SU-DHL-6 (cell line): Measurements from ENCODE around the gene ST3GAL5.

Source experiments
- H2AFZ ChIP-seq: fragments of 200-600 bp; sonication (generic); 2 replicates; pipeline ENCODE4 v1.6.1; 2014; ENCODE audit warnings: low read depth, mild to moderate bottlenecking, moderate library complexity, mixed read lengths, antibody characterized with exemption, low read length; ENCODE audit not compliant: severe bottlenecking
- H3F3A ChIP-seq: fragments of 200-600 bp; shearing (Covaris generic); 2 replicates; pipeline ENCODE4 v1.6.0; 2016; ENCODE audit warnings: antibody characterized with exemption, mild to moderate bottlenecking; ENCODE audit not compliant: insufficient read depth
- H3K27ac ChIP-seq: fragments of 200-600 bp; sonication (generic); 2 replicates; pipeline ENCODE4 v1.5.1; 2016; ENCODE audit warnings: low read depth, mild to moderate bottlenecking, low read length, moderate library complexity, mixed read lengths
- H3K27me3 ChIP-seq: fragments of 200-600 bp; sonication (generic), shearing (Covaris generic); 2 replicates; pipeline ENCODE4 v1.6.0; 2014; ENCODE audit warnings: mild to moderate bottlenecking, low read length
- H3K36me3 ChIP-seq: fragments of 200-600 bp; sonication (generic); 2 replicates; pipeline ENCODE4 v1.6.1; 2014; ENCODE audit warnings: mild to moderate bottlenecking, low read length, mixed read lengths
- H3K4me2 ChIP-seq: fragments of 300-600, 200-600 bp; shearing (Covaris generic), sonication (generic); 2 replicates; pipeline ENCODE4 v1.6.0; 2014; ENCODE audit warnings: low read length, low read depth, mild to moderate bottlenecking; ENCODE audit not compliant: poor library complexity, severe bottlenecking
- H3K4me3 ChIP-seq: fragments of 200-600 bp; sonication (generic); 2 replicates; pipeline ENCODE4 v1.5.1; 2014; ENCODE audit warnings: antibody characterized with exemption, low read length, mild to moderate bottlenecking, mixed read lengths; ENCODE audit not compliant: insufficient read depth, poor library complexity, severe bottlenecking
- H3K79me2 ChIP-seq: fragments of 200-600 bp; sonication (generic); 2 replicates; pipeline ENCODE4 v1.6.1; 2014; ENCODE audit warnings: mild to moderate bottlenecking, low read length, moderate library complexity; ENCODE audit not compliant: insufficient read depth
- H3K9ac ChIP-seq: fragments of 200-600 bp; sonication (generic); 2 replicates; pipeline ENCODE4 v1.7.0; 2014; ENCODE audit warnings: mild to moderate bottlenecking, low read length
- H3K9me2 ChIP-seq: fragments of 200-600 bp; sonication (generic); replicated peaks from 2 replicates; pipeline ENCODE4 v1.6.1; 2014; ENCODE audit warnings: low read length; ENCODE audit not compliant: insufficient read depth
- H3K9me3 ChIP-seq: fragments of 200-600 bp; sonication (generic); 2 replicates; pipeline ENCODE4 v1.6.1; 2014; ENCODE audit warnings: low read length, mixed read lengths; ENCODE audit not compliant: insufficient read depth
- H4K20me1 ChIP-seq: fragments of 200-600 bp; sonication (generic); 2 replicates; pipeline ENCODE4 v1.6.1; 2014; ENCODE audit warnings: low read depth, mild to moderate bottlenecking, antibody characterized with exemption, low read length, moderate library complexity, mixed read lengths
- CTCF ChIP-seq: fragments of 200-600 bp; sonication (generic); IDR thresholded peaks from one replicate; pipeline ENCODE4 v1.5.1; 2017; ENCODE audit warnings: antibody characterized with exemption, mild to moderate bottlenecking, low read length, moderate library complexity; ENCODE audit not compliant: insufficient read depth, poor library complexity, severe bottlenecking
- EZH2phosphoT487 ChIP-seq: fragments of 200-600 bp; sonication (generic), shearing (Covaris generic); conservative IDR thresholded peaks from 2 replicates; pipeline ENCODE4 v1.6.1; 2018; ENCODE audit warnings: mild to moderate bottlenecking, antibody characterized with exemption, low read length, moderate library complexity, mixed read lengths

The ST3GAL5 gene

GRCh38 chr2:85905187-85905666 lies 16.4 kb upstream of the ST3GAL5 start:
- Histone ChIP-seq H4K20me1 (no peaks in the 10 kb centered on the region), H3K4me3 (no peak overlapping the region), H3K79me2 (no peaks in the 10 kb centered on the region), H3K9ac (no peak overlapping the region), H3K27me3 (no peaks in the 10 kb centered on the region), H3K36me3 (no peaks in the 10 kb centered on the region), H3K27ac (no peak overlapping the region), H3K9me3 (no peaks in the 10 kb centered on the region), H2AFZ (no peak overlapping the region), H3F3A (no peaks in the 10 kb centered on the region), H3K9me2 (no peaks in the 10 kb centered on the region), H3K4me2 (no peak overlapping the region)
- TF ChIP-seq EZH2phosphoT487 (no peak), CTCF (no peak)

- TF ChIP-seq EZH2phosphoT487 (no peak), CTCF (no peak)
- Histone ChIP-seq H3K9ac (no peak overlapping the region), H3K4me2 (no peak overlapping the region), H3K9me3 (no peaks in the 10 kb centered on the region), H3K27ac (no peak overlapping the region), H2AFZ (no peak overlapping the region), H3K4me3 (no peak overlapping the region), H3K36me3 (no peaks in the 10 kb centered on the region), H4K20me1 (no peaks in the 10 kb centered on the region), H3K79me2 (no peaks in the 10 kb centered on the region), H3F3A (no peaks in the 10 kb centered on the region), H3K27me3 (no peaks in the 10 kb centered on the region), H3K9me2 (no peaks in the 10 kb centered on the region)
Observed at GRCh38 chr2:85903849-85904248, 15.1 kb upstream of the ST3GAL5 start.

- no peak overlapping the region for H3K27ac ChIP-seq
- TF ChIP-seq EZH2phosphoT487 (no peak), CTCF (no peak)
- no peaks in the 10 kb centered on the region for H3K79me2 ChIP-seq
- no peaks in the 10 kb centered on the region for H4K20me1 ChIP-seq
- H3K27me3 ChIP-seq: no peaks in the 10 kb centered on the region
- no peak overlapping the region for H3K4me3 ChIP-seq
- no peaks in the 10 kb centered on the region for H3F3A ChIP-seq
- H3K4me2 ChIP-seq: no peak overlapping the region
- no peak overlapping the region for H2AFZ ChIP-seq
- no peaks in the 10 kb centered on the region for H3K36me3 ChIP-seq
- no peak overlapping the region for H3K9ac ChIP-seq
- H3K9me2 ChIP-seq: no peaks in the 10 kb centered on the region
- no peaks in the 10 kb centered on the region for H3K9me3 ChIP-seq
Observed at GRCh38 chr2:85902496-85902895, 13.7 kb upstream of the ST3GAL5 start.
